Liver (tissue), 9 donors: ENCODE measurements around the gene CIB2. TPM values are rescaled to one million over a fixed set of nuclear protein-coding genes. Genes with fewer than 3 reads are reported as not detected.
A peak's percentile ranks its signal among the peaks of the same experiment; 100 is the strongest.

Source experiments
- DNase-seq: peaks from one replicate; pipeline ENCODE4 v3.0.0-alpha.2; 2017; ENCODE audit warnings: low spot score
- H3K27ac ChIP-seq, 2 donors: one replicate each; pipeline ENCODE4 v1.7.0; 2013; ENCODE audit warnings: inconsistent platforms in 2 of 2, low read length in 2 of 2, control low read depth in 1 of 2, low read depth in 1 of 2, mild to moderate bottlenecking in 1 of 2
- H3K27me3 ChIP-seq, 4 donors: one replicate each; pipeline versions ENCODE4 v1.6.1 to v1.7.0; 2013; ENCODE audit warnings: low read length in 3 of 4, inconsistent platforms in 1 of 4, mild to moderate bottlenecking in 1 of 4, moderate library complexity in 1 of 4; ENCODE audit not compliant: control insufficient read depth in 4 of 4, insufficient read depth in 4 of 4
- H3K36me3 ChIP-seq, 4 donors: one replicate each; pipeline versions ENCODE4 v1.6.1 to v1.7.0; 2013; ENCODE audit warnings: low read length in 3 of 4, mild to moderate bottlenecking in 3 of 4, low read depth in 1 of 4, moderate library complexity in 1 of 4; ENCODE audit not compliant: control insufficient read depth in 4 of 4, insufficient read depth in 3 of 4
- H3K4me1 ChIP-seq, 4 donors: one replicate each; pipeline versions ENCODE4 v1.6.1 to v1.7.0; 2013; ENCODE audit warnings: low read length in 3 of 4, mild to moderate bottlenecking in 3 of 4, moderate library complexity in 1 of 4; ENCODE audit not compliant: control insufficient read depth in 4 of 4, insufficient read depth in 4 of 4
- H3K4me3 ChIP-seq, 3 donors: one replicate each; pipeline versions ENCODE4 v1.6.1 to v1.7.0; 2013; ENCODE audit warnings: low read length in 3 of 3, control low read depth in 1 of 3, low read depth in 1 of 3, mild to moderate bottlenecking in 1 of 3
- H3K9ac ChIP-seq, 2 donors: one replicate each; pipeline ENCODE4 v1.7.0; 2013; ENCODE audit warnings: low read length in 2 of 2, mild to moderate bottlenecking in 2 of 2, moderate library complexity in 2 of 2, control low read depth in 1 of 2, low read depth in 1 of 2
- H3K9me3 ChIP-seq, 4 donors: one replicate each; pipeline versions ENCODE4 v1.6.1 to v1.7.0; 2013; ENCODE audit warnings: low read length in 3 of 4; ENCODE audit not compliant: control insufficient read depth in 4 of 4
- EGR1 ChIP-seq, 2 donors: IDR thresholded peaks; 2 replicates each; pipeline ENCODE4 v1.6.1; 2016 to 2018; ENCODE audit warnings: antibody characterized with exemption in 2 of 2, low read depth in 2 of 2
- FOXA2 ChIP-seq: IDR thresholded peaks from 2 replicates; pipeline ENCODE4 v1.6.1; 2016; ENCODE audit warnings: antibody characterized with exemption
- HNF4A ChIP-seq, 2 donors: conservative IDR thresholded peaks; 2 replicates each; pipeline ENCODE4 v1.6.1; 2016; ENCODE audit warnings: antibody characterized with exemption in 2 of 2, mild to moderate bottlenecking in 2 of 2
- HNF4G ChIP-seq: IDR thresholded peaks from 2 replicates; pipeline ENCODE4 v1.6.1; 2016; ENCODE audit warnings: antibody characterized with exemption
- JUND ChIP-seq, 2 donors: IDR thresholded peaks; 2 replicates each; pipeline ENCODE4 v1.6.1; 2016; ENCODE audit warnings: antibody characterized with exemption in 2 of 2
- NR2F2 ChIP-seq: IDR thresholded peaks from 2 replicates; pipeline ENCODE4 v1.6.1; 2016; ENCODE audit warnings: antibody characterized with exemption
- RAD21 ChIP-seq, 2 donors: IDR thresholded peaks; 2 replicates each; pipeline ENCODE4 v1.6.1; 2016; ENCODE audit warnings: antibody characterized with exemption in 2 of 2, mild to moderate bottlenecking in 2 of 2
- REST ChIP-seq: IDR thresholded peaks from 2 replicates; pipeline ENCODE4 v1.6.1; 2016; ENCODE audit warnings: antibody characterized with exemption, mild to moderate bottlenecking
- RXRA ChIP-seq, 2 donors: IDR thresholded peaks; 2 replicates each; pipeline ENCODE4 v1.6.1; 2017 to 2018; ENCODE audit warnings: antibody characterized with exemption in 2 of 2, mild to moderate bottlenecking in 1 of 2
- SP1 ChIP-seq: IDR thresholded peaks from 2 replicates; pipeline ENCODE4 v1.6.1; 2018; ENCODE audit warnings: antibody characterized with exemption, mild to moderate bottlenecking
- TAF1 ChIP-seq: conservative IDR thresholded peaks from 2 replicates; pipeline ENCODE4 v1.6.1; 2016; ENCODE audit warnings: antibody characterized with exemption, mild to moderate bottlenecking
- YY1 ChIP-seq: IDR thresholded peaks from 2 replicates; pipeline ENCODE4 v1.6.1; 2016; ENCODE audit warnings: antibody characterized with exemption, mild to moderate bottlenecking
- ZBTB33 ChIP-seq: IDR thresholded peaks from 2 replicates; pipeline ENCODE4 v1.6.1; 2016; ENCODE audit warnings: antibody characterized with exemption
- WGBS: extraction: QIAGEN DNeasy Blood & Tissue Kit; methylation state at CpG from one replicate; pipeline ENCODE4 v1.1.7; 2013; 5-methylcytosine and 5-hydroxymethylcytosine counted together
- polyA plus RNA-seq, 2 donors: library from polyadenylated mRNA; stranded (reverse) in 1 of 2; unstranded in 1 of 2; fragments of 200-250 nt in 1 of 2; fragments of >200 nt in 1 of 2; fragmentation: Nextera tagmentation in 1 of 2; extraction: Ambion mirVana in 1 of 2; gene quantifications; one replicate each; pipeline versions ENCODE4 v1.2.1 to v1.2.3, GENCODE V29; 2013 to 2015
- total RNA-seq, 2 donors: library from RNA; depleted of rRNA; stranded (reverse); fragments of >200 nt; gene quantifications; one replicate each; pipeline ENCODE4 v1.2.3, GENCODE V29; 2014
- TF ChIP-seq, protein P1 (sequence below): IDR thresholded peaks from 2 replicates; pipeline ENCODE4 v1.6.1; 2016; ENCODE audit warnings: antibody characterized with exemption
- donor health status: healthy.
- donor health status: healthy.
- donor health status: healthy.
- donor health status: healthy.
- donor health status: healthy.

The CIB2 gene
- total and polyA plus RNA-seq, 4 donors = 0.25 to 2.2 (median 0.53) TPM

- TF ChIP-seq REST = peak; percentile 38
- peak; percentile 44 to 45 for TF ChIP-seq HNF4A (conservative IDR thresholded peaks at IDR 0.05)
Observed at GRCh38 chr15:78149068-78149804, 18.0 kb upstream of the CIB2 start, which contains the start of gene IDH3A (continued).

DNA sequence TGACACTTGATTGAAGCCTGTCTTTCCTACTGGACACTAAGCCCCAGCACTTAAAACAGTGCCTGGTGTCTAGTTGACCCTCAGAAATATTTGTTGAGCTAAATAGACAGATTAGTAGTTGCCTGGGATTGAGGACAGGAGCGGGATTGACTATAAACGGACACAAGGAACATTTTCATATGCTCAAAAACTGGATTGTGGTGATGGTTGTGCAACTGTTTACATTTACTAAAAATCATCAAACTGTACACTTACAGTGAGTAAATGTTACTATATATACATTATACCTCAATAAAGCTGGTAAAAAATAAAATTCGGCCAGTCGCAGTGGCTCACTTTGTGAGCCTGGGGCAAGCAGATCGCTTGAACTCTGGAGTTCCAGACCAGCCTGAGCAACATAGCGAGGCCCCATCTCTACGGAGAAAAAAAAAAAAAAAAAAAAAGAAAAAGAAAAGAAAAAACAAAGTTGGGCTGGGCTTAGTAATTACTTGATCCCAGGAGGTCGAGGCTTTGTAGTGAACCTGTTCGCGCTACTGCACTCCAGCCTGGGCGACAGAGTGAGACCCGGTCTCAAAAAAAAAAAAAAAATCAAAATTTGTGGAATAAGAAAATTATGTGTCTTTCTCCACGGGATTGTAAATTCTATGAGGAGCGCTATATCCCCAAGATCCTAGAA lies 17.3 kb upstream of the CIB2 start:
- no peak for DNase-seq
- Histone ChIP-seq H3K36me3 (no peaks in the 10 kb centered on the region), H3K9ac (peak overlapping the region; percentile 60 to 64), H3K27ac (no peak overlapping the region), H3K4me1 (peaks cover 4 to 21% (median 8%) of the 10 kb centered on the region in 4 donors), H3K9me3 (no peaks in the 10 kb centered on the region), H3K27me3 (no peaks in the 10 kb centered on the region), H3K4me3 (peak overlapping the region; percentile 70 to 86 (median 81))
- TF ChIP-seq RXRA (IDR thresholded peaks at IDR 0.05) = no peak
- peak; percentile 23 for TF ChIP-seq TAF1
- WGBS = 15% methylated on average over 14 of the region's 14 CpGs

DNA sequence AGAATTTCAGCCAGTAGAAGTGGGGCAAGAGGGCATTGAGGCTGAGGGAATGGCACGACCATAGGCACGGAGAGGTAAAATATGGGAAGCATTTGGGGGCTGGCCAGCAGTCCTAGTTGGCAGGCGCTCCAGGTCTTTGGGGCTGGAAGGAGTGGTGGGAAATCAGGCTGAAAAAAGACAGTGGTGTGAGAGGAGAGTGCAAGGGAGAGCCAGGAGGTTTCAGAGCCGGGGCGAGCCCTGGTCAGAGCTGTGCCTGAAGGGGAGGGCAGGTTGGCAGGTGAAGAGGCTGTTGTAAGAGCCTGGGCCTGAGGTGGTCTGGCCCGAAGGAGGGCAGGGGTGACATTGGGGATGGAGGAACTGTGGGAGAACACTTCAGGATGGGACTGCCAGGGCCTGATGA lies 16.3 kb upstream of the CIB2 start:
- WGBS = 96% methylated on average over 6 of the region's 6 CpGs
- H3K27ac ChIP-seq = no peak overlapping the region
- TF ChIP-seq TAF1 = no peak
- TF ChIP-seq ZBTB33 = no peak
- TF ChIP-seq JUND (IDR thresholded peaks at IDR 0.05) = no peak
- TF ChIP-seq HNF4G = no peak
- no peak for TF ChIP-seq YY1
- TF ChIP-seq RAD21 (IDR thresholded peaks at IDR 0.05) = no peak
- TF ChIP-seq SP1 = no peak
- no peak for TF ChIP-seq FOXA2
- no peak for TF ChIP-seq NR2F2
- TF ChIP-seq RXRA (IDR thresholded peaks at IDR 0.05) = no peak
- no peak for TF ChIP-seq REST
- TF ChIP-seq, protein P1, sequence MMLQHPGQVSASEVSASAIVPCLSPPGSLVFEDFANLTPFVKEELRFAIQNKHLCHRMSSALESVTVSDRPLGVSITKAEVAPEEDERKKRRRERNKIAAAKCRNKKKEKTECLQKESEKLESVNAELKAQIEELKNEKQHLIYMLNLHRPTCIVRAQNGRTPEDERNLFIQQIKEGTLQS = no peak
- no peak for TF ChIP-seq EGR1 (IDR thresholded peaks at IDR 0.05; ENCODE audit: low read depth in 2 of 2)
- no peaks in the 10 kb centered on the region for H3K36me3 ChIP-seq
- no peaks in the 10 kb centered on the region for H3K27me3 ChIP-seq
- no peak overlapping the region for H3K9ac ChIP-seq
- DNase-seq = no peak
- no peak overlapping the region for H3K4me3 ChIP-seq
- peaks cover 4 to 21% (median 8%) of the 10 kb centered on the region in 4 donors for H3K4me1 ChIP-seq
- H3K9me3 ChIP-seq = no peaks in the 10 kb centered on the region
